GM12878 (cell line): ENCODE data around the gene NDC80. TPM values are rescaled to one million over a fixed set of nuclear protein-coding genes. Genes with fewer than 3 reads are reported as not detected.

Source experiments
- ATAC-seq: fragments of 200-7000 bp; cut with Tn5 transposase; 3 replicates; pipeline ENCODE4 v1.9.1; 2020; ENCODE audit warnings: mild to moderate bottlenecking, moderate library complexity
- BruUV-seq: library from RNA; stranded (reverse); fragments of 400-500 nt; replicated peaks from 2 replicates; lab custom pipeline; 2021; lab: Mats Ljungman, UMichigan
- CTCF ChIA-PET: fragments of 300-600 bp; sonication (Branson Sonifier 250); formaldehyde crosslinking; extraction: SDS; loops from one replicate; lab custom pipeline; 2021; ENCODE audit warnings: inconsistent platforms; lab: Yijun Ruan, JAX
- POLR2A ChIA-PET: fragments of 350-600 bp; formaldehyde crosslinking; extraction: SDS; loops from one replicate; lab custom pipeline; 2021; ENCODE audit warnings: inconsistent platforms; lab: Charles Lee
- RAD21 ChIA-PET: fragments of 300-600 bp; sonication (Branson Sonifier 250); formaldehyde crosslinking; loops from one replicate; lab custom pipeline; 2023; ENCODE audit warnings: antibody characterized with exemption; ENCODE audit not compliant: unreplicated experiment; lab: Charles Lee
- SMC1A ChIA-PET: fragments of 300-600 bp; sonication (Branson Sonifier 250); formaldehyde crosslinking; loops from one replicate; lab custom pipeline; 2023; ENCODE audit not compliant: unreplicated experiment, uncharacterized antibody; lab: Charles Lee
- DNase-seq: peaks from one replicate; pipeline ENCODE4 v3.0.0-alpha.2; 2011; ENCODE audit warnings: low read depth, low spot score
- FAIRE-seq: peaks from 3 replicates; lab custom pipeline; 2011; peaks lifted over from hg19 to GRCh38; lab: Jason Lieb, UNC
- H2AFZ ChIP-seq: 2 replicates; pipeline ENCODE4 v1.6.0; 2011; ENCODE audit warnings: low read depth, low read length, control low read depth; ENCODE audit not compliant: control insufficient read depth
- H3K27ac ChIP-seq: 2 replicates; pipeline ENCODE4 v1.5.1; 2011; ENCODE audit warnings: control low read depth; ENCODE audit not compliant: control insufficient read depth, insufficient read depth
- H3K27me3 ChIP-seq, 2 experiments: replicated peaks in 1 of 2; 2 replicates each; pipeline versions ENCODE4 v1.6.0 to v1.6.1; 2011; ENCODE audit warnings: low read length in 1 of 2; ENCODE audit not compliant: control insufficient read depth in 2 of 2, insufficient read depth in 2 of 2
- H3K36me3 ChIP-seq, 2 experiments: 2 replicates each; pipeline ENCODE4 v1.5.1; 2011; ENCODE audit warnings: low read length in 1 of 2; ENCODE audit not compliant: control insufficient read depth in 2 of 2, insufficient read depth in 2 of 2
- H3K4me1 ChIP-seq: 2 replicates; pipeline ENCODE4 v1.6.1; 2011; ENCODE audit warnings: mild to moderate bottlenecking, low read length, moderate library complexity, mixed read lengths; ENCODE audit not compliant: control insufficient read depth, insufficient read depth
- H3K4me2 ChIP-seq: 2 replicates; pipeline ENCODE4 v1.6.0; 2011; ENCODE audit warnings: control low read depth; ENCODE audit not compliant: control insufficient read depth, insufficient read depth
- H3K4me3 ChIP-seq: fragments of 200-600 bp; sonication (generic); 2 replicates; pipeline ENCODE4 v1.5.1; 2016
- H3K79me2 ChIP-seq: 2 replicates; pipeline ENCODE4 v1.6.0; 2011; ENCODE audit warnings: low read length; ENCODE audit not compliant: control insufficient read depth, insufficient read depth
- H3K9ac ChIP-seq: 2 replicates; pipeline ENCODE4 v1.8.0; 2011; ENCODE audit warnings: low read length, control low read depth, mixed read lengths; ENCODE audit not compliant: control insufficient read depth, insufficient read depth
- H3K9me3 ChIP-seq: replicated peaks from 3 replicates; pipeline ENCODE4 v1.5.1; 2011; ENCODE audit warnings: mild to moderate bottlenecking, low read length; ENCODE audit not compliant: control insufficient read depth, insufficient read depth
- H4K20me1 ChIP-seq: 2 replicates; pipeline ENCODE4 v1.6.0; 2011; ENCODE audit not compliant: control insufficient read depth, insufficient read depth
- BCL11A ChIP-seq: IDR thresholded peaks from 2 replicates; pipeline ENCODE4 v1.6.1; 2011; ENCODE audit warnings: low read depth, low read length
- BRCA1 ChIP-seq: IDR thresholded peaks from 2 replicates; pipeline ENCODE4 v1.6.1; 2011; ENCODE audit warnings: low read depth, low read length, improper control_type of control experiment
- CBX5 ChIP-seq: sonication (generic); IDR thresholded peaks from 2 replicates; pipeline ENCODE4 v1.6.1; 2016; ENCODE audit warnings: low read depth, moderate library complexity, mild to moderate bottlenecking, inconsistent platforms
- CREB1 ChIP-seq: IDR thresholded peaks from 2 replicates; pipeline ENCODE4 v1.6.1; 2012; ENCODE audit warnings: low read depth, mild to moderate bottlenecking, inconsistent platforms
- DPF2 ChIP-seq: fragments of 450-650 bp; IDR thresholded peaks from 2 replicates; pipeline ENCODE4 v1.6.1; 2017; ENCODE audit warnings: mild to moderate bottlenecking
- EP300 ChIP-seq, 2 experiments: fragments of 150-350 bp in 1 of 2; IDR thresholded peaks; 2 replicates each; pipeline ENCODE4 v1.6.1; 2011 to 2012; ENCODE audit warnings: low read depth in 2 of 2, low read length in 2 of 2, borderline replicate concordance in 1 of 2, improper control_type of control experiment in 1 of 2, inconsistent platforms in 1 of 2; ENCODE audit not compliant: control insufficient read depth in 1 of 2
- FOXK2 ChIP-seq: fragments of 450-650 bp; IDR thresholded peaks from 2 replicates; pipeline ENCODE4 v1.6.1; 2017; ENCODE audit warnings: mild to moderate bottlenecking, moderate library complexity
- GATAD2B ChIP-seq: fragments of 450-650 bp; conservative IDR thresholded peaks from 2 replicates; pipeline ENCODE4 v1.6.1; 2017; ENCODE audit warnings: low read depth, mild to moderate bottlenecking, moderate library complexity
- KDM1A ChIP-seq: fragments of 200-600 bp; sonication (generic); IDR thresholded peaks from 2 replicates; pipeline ENCODE4 v1.6.1; 2016; ENCODE audit warnings: borderline replicate concordance
- NBN ChIP-seq: fragments of 450-650 bp; IDR thresholded peaks from 2 replicates; pipeline ENCODE4 v1.6.1; 2016
- NFXL1 ChIP-seq: fragments of 450-650 bp; IDR thresholded peaks from 2 replicates; pipeline ENCODE4 v1.6.1; 2017; ENCODE audit warnings: antibody characterized with exemption, mild to moderate bottlenecking, borderline replicate concordance
- POLR2AphosphoS2 ChIP-seq: IDR thresholded peaks from 2 replicates; pipeline ENCODE4 v1.6.1; 2011; ENCODE audit warnings: low read depth, mild to moderate bottlenecking, low read length, improper control_type of control experiment, moderate library complexity
- RUNX3 ChIP-seq: IDR thresholded peaks from 2 replicates; pipeline ENCODE4 v1.6.1; 2012; ENCODE audit warnings: low read length, inconsistent platforms
- SMARCA5 ChIP-seq: fragments of 450-650 bp; IDR thresholded peaks from 2 replicates; pipeline ENCODE4 v1.6.1; 2017; ENCODE audit warnings: mild to moderate bottlenecking
- TAF1 ChIP-seq: IDR thresholded peaks from 2 replicates; pipeline ENCODE4 v1.6.1; 2011; ENCODE audit warnings: mild to moderate bottlenecking, low read depth, low read length, borderline replicate concordance
- ZNF24 ChIP-seq: fragments of 450-650 bp; IDR thresholded peaks from 2 replicates; pipeline ENCODE4 v1.6.1; 2017; ENCODE audit warnings: antibody characterized with exemption, mild to moderate bottlenecking
- ZSCAN29 ChIP-seq: fragments of 450-650 bp; IDR thresholded peaks from 2 replicates; pipeline ENCODE4 v1.6.1; 2017; ENCODE audit warnings: mild to moderate bottlenecking, moderate library complexity
- whole genome bisulfite sequencing: methylation state at CpG from one replicate; pipeline ENCODE4 v1.1.6; 2016; ENCODE audit warnings: low lambda C conversion rate; ENCODE audit not compliant: insufficient replicate concordance, insufficient coverage; ENCODE audit errors: missing lambda C conversion rate; 5-methylcytosine and 5-hydroxymethylcytosine counted together
- in situ Hi-C: fragments of 300-500 bp; cut with MboI; formaldehyde crosslinking; loops from 9 replicates; pipeline ENCODE4 v1.14.3; 2018; ENCODE audit warnings: mixed read lengths
- intact Hi-C: fragments of 100-400 bp; cut with micrococcal nuclease; formaldehyde crosslinking; loops from one replicate; pipeline ENCODE4 v1.14.2; 2022; ENCODE audit not compliant: unreplicated experiment
- polyA plus RNA-seq, 11 experiments: library from polyadenylated mRNA; depleted of rRNA in 4 of 11; unstranded in 6 of 11; stranded (reverse) in 5 of 11; fragments of >200 nt; fragmentation: Nextera tagmentation in 4 of 11; fragmentation: Illumina TruSeq in 1 of 11; extraction: Ambion mirVana in 4 of 11; extraction: Trizol in 1 of 11; gene quantifications; 1 replicate in 1 of 11; 2 replicates in 10 of 11; pipeline versions ENCODE4 v1.2.1 to v1.2.3, GENCODE V29; 2011 to 2016; ENCODE audit warnings: inconsistent platforms in 2 of 11, missing spikeins in 2 of 11, low read depth in 1 of 11
- total RNA-seq, 4 experiments: library from RNA; depleted of rRNA in 3 of 4; stranded (reverse); fragments of >200 nt in 3 of 4; fragmentation: Illumina TruSeq in 1 of 4; extraction: Trizol in 1 of 4; gene quantifications; 2 replicates each; pipeline versions ENCODE4 v1.2.1 to v1.2.3, GENCODE V29; 2013 to 2021
- TF ChIP-seq, protein P1 (sequence below): fragments of 450-650 bp; IDR thresholded peaks from 2 replicates; pipeline ENCODE4 v1.6.1; 2017; ENCODE audit warnings: mild to moderate bottlenecking, moderate library complexity
- TF ChIP-seq, protein P2 (sequence below): IDR thresholded peaks from 2 replicates; pipeline ENCODE4 v1.6.1; 2011; ENCODE audit warnings: low read depth, mild to moderate bottlenecking, low read length, moderate library complexity, borderline replicate concordance; ENCODE audit errors: extremely low read depth

Gene NDC80
- total and polyA plus RNA-seq, 10 of the 15 experiments (the other 5 are each of a cell fraction or from before 2014, with no cell fraction given), result 36.5 to 80.8 (median 54.7) TPM

DNA sequence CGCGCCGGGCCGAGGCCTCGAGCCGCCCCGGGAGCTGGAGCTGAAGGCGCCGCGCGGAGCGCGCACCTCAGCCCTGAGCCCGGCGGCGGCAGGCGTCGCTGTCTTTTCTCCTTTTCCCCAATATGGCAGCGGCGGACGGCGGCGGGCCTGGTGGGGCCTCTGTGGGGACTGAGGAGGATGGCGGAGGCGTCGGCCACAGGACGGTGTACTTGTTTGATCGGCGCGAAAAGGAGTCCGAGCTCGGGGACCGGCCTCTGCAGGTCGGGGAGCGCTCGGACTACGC is 84.5 kb downstream of the NDC80 start (continued):
- no peak for TF ChIP-seq RUNX3
- no peak for TF ChIP-seq ZSCAN29
- TF ChIP-seq CBX5, result 0 out of 2 replicates have a peak, but pooled peaks have one; percentile 29
- TF ChIP-seq TAF1, result peak; percentile 45; the same call in 1 of the 2 replicates
- TF ChIP-seq ZNF24, result peak; percentile 3; the same call in 1 of the 2 replicates
- no peak for TF ChIP-seq BRCA1
- TF ChIP-seq SMARCA5, result no peak; the same call in 1 of the 2 replicates
- TF ChIP-seq DPF2, result peak; percentile 70; the same call in 1 of the 2 replicates
- TF ChIP-seq EP300 (IDR thresholded peaks at IDR 0.05; ENCODE audit: borderline replicate concordance in 1 of 2, control insufficient read depth in 1 of 2, low read depth in 2 of 2, low read length in 2 of 2), result no peak
- TF ChIP-seq BCL11A, result no peak
- peak; percentile 55; the same call in 1 of the 2 replicates for TF ChIP-seq GATAD2B

DNA sequence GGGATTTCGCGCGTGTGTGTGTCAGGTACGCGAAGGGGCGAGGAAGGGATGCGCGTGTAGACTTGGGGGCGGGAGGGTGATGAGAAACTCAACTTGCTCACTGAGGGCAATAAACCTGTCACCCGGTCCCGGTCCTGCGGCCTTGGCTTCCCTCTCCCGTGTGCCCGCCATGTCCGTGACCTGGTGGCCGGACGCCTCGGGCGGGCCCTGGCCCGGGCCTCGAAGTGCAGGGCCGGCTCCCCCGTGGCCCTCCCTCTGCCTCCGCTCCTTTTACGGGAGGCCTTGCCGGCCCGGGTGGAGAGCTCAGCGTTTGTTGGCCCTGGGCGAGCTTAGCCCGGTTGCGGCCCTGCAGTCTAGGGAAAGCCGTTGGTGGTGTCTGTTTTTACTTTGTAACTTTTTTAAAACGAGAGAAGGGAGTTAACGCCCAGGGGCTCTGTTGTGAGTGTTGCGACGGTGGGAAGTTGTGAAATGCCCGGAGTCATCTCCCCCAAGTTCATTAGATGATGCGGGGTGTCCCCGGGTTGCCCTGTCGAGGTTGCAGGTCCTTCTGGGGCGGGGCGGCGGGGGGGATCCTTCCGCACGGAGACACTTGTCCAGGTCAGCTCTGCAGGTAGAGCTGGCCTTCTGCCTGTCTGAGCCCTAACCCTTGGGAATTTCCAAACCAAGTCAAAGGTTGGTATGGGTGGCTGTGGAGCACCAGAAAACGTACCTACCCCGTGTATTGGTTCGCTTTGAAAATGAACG is 85.1 kb downstream of the NDC80 start:
- peak overlapping the region; percentile 77 for H3K4me2 ChIP-seq
- peaks cover 1% of the 10 kb centered on the region; the same call in 2 of the 3 replicates for H3K9me3 ChIP-seq
- ChIA-PET CTCF (interaction anchor here (1.1 to 2.0 kb wide), 3 partner anchors 20 to 82 kb away, joined by 3 to 9 read pairs (median 4); no protein-coding TSS in a partner anchor), SMC1A (interaction anchor here (0.7 to 4.0 kb wide), 12 partner anchors 15 to 301 kb away, joined by 3 to 28 read pairs (median 4); no protein-coding TSS in a partner anchor), RAD21 (interaction anchor here (4.1 to 5.5 kb wide), 4 partner anchors 15 to 82 kb away, joined by 30 to 33 read pairs (median 32); no protein-coding TSS in a partner anchor), POLR2A (interaction anchor here (0.5 to 5.9 kb wide), 12 partner anchors 12 to 307 kb away, joined by 3 to 44 read pairs (median 5); partner anchors contain the start of genes METTL4 and NDC80)
- peaks cover 60% of the 10 kb centered on the region for H3K79me2 ChIP-seq
- H3K36me3 ChIP-seq, result no peaks in the 10 kb centered on the region
- H3K4me1 ChIP-seq, result peaks cover 3% of the 10 kb centered on the region
- peak overlapping the region; percentile 87 for H3K4me3 ChIP-seq
- peak overlapping the region; percentile 89 for H3K27ac ChIP-seq
- in situ Hi-C loops (no loop called here), intact Hi-C loops (loop anchor here (10.0 kb wide), 1 partner anchor 318 kb away; no protein-coding TSS in a partner anchor)
- peak overlapping the region; percentile 95 for H3K9ac ChIP-seq
- FAIRE-seq (no peak), DNase-seq (no peak), ATAC-seq (peak; percentile 54)
- under 1% methylated on average over 49 of the region's 49 CpGs for WGBS
- H4K20me1 ChIP-seq, result no peaks in the 10 kb centered on the region; the same call in 1 of the 2 replicates
- no peaks in the 10 kb centered on the region for H3K27me3 ChIP-seq
- H2AFZ ChIP-seq, result no peak overlapping the region; the same call in 1 of the 2 replicates
- no TSS peak for BruUV-seq
- TF ChIP-seq FOXK2 (no peak), NFXL1 (0 out of 2 replicates have a peak, but pooled peaks have one; percentile 27), CREB1 (0 out of 2 replicates have a peak, but pooled peaks have one; percentile 13), NBN (no peak), KDM1A (no peak), POLR2AphosphoS2 (no peak), DPF2 (no peak)
- TF ChIP-seq, protein P1, sequence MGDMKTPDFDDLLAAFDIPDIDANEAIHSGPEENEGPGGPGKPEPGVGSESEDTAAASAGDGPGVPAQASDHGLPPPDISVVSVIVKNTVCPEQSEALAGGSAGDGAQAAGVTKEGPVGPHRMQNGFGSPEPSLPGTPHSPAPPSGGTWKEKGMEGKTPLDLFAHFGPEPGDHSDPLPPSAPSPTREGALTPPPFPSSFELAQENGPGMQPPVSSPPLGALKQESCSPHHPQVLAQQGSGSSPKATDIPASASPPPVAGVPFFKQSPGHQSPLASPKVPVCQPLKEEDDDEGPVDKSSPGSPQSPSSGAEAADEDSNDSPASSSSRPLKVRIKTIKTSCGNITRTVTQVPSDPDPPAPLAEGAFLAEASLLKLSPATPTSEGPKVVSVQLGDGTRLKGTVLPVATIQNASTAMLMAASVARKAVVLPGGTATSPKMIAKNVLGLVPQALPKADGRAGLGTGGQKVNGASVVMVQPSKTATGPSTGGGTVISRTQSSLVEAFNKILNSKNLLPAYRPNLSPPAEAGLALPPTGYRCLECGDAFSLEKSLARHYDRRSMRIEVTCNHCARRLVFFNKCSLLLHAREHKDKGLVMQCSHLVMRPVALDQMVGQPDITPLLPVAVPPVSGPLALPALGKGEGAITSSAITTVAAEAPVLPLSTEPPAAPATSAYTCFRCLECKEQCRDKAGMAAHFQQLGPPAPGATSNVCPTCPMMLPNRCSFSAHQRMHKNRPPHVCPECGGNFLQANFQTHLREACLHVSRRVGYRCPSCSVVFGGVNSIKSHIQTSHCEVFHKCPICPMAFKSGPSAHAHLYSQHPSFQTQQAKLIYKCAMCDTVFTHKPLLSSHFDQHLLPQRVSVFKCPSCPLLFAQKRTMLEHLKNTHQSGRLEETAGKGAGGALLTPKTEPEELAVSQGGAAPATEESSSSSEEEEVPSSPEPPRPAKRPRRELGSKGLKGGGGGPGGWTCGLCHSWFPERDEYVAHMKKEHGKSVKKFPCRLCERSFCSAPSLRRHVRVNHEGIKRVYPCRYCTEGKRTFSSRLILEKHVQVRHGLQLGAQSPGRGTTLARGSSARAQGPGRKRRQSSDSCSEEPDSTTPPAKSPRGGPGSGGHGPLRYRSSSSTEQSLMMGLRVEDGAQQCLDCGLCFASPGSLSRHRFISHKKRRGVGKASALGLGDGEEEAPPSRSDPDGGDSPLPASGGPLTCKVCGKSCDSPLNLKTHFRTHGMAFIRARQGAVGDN, result no peak
- TF ChIP-seq, protein P2, sequence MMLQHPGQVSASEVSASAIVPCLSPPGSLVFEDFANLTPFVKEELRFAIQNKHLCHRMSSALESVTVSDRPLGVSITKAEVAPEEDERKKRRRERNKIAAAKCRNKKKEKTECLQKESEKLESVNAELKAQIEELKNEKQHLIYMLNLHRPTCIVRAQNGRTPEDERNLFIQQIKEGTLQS, result no peak
